DND-41 (cell line): Measurements from ENCODE around the gene ZCCHC3.

Source experiments
- EZH2 ChIP-seq: IDR thresholded peaks from 3 replicates; pipeline ENCODE4 v1.6.1; 2012; ENCODE audit warnings: borderline replicate concordance, low read depth, mild to moderate bottlenecking, moderate library complexity, low read length, inconsistent platforms; ENCODE audit not compliant: severe bottlenecking
- TF ChIP-seq, protein P1 (sequence below): IDR thresholded peaks from 2 replicates; pipeline ENCODE4 v1.5.1; 2012; ENCODE audit warnings: borderline replicate concordance, low read length, moderate library complexity, mild to moderate bottlenecking; ENCODE audit not compliant: poor library complexity, severe bottlenecking; ENCODE audit errors: extremely low read depth

DNA sequence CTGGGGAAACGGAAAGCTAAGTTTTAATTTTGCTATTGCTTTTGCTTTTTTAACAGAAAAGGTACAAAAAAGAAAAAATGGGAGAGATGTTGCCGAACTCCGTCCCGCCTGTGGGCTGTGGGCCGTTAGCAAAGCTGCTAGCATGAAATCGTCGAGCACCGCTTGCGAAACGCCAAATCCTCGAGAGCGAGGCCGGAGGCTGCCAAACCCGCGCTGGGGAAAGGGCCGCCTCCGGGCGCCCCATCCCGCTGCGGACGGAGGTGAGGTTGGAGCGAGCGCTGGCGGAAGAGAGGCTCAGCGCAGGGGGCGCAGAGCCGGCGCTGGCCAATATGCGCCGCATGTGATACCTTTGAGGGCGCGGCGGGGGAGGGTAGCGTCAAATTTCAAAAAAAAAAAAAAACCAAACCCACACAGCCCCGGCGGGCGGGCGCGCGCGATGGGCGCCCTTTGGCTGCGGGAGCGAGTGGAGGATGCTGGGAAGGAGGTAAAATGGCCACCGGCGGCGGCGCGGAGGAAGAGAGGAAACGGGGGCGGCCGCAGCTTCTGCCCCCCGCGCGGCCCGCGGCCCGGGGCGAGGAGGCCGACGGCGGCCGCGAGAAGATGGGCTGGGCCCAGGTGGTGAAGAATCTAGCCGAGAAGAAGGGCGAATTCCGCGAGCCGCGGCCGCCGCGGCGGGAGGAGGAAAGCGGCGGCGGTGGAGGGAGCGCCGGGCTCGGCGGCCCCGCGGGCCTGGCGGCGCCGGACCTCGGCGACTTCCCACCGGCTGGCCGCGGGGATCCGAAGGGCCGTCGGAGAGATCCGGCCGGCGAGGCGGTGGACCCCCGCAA, at the start of gene ZCCHC3:
- TF ChIP-seq, protein P1, sequence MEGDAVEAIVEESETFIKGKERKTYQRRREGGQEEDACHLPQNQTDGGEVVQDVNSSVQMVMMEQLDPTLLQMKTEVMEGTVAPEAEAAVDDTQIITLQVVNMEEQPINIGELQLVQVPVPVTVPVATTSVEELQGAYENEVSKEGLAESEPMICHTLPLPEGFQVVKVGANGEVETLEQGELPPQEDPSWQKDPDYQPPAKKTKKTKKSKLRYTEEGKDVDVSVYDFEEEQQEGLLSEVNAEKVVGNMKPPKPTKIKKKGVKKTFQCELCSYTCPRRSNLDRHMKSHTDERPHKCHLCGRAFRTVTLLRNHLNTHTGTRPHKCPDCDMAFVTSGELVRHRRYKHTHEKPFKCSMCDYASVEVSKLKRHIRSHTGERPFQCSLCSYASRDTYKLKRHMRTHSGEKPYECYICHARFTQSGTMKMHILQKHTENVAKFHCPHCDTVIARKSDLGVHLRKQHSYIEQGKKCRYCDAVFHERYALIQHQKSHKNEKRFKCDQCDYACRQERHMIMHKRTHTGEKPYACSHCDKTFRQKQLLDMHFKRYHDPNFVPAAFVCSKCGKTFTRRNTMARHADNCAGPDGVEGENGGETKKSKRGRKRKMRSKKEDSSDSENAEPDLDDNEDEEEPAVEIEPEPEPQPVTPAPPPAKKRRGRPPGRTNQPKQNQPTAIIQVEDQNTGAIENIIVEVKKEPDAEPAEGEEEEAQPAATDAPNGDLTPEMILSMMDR, result peak; percentile 26
- TF ChIP-seq EZH2, result no peak
